WTC11 (cell line): Measurements from ENCODE around the gene RSL1D1. TPM values are rescaled to one million over a fixed set of nuclear protein-coding genes. Genes with fewer than 3 reads are reported as not detected.

Source experiments
- ATAC-seq: fragments of 200-7000 bp; cut with Tn5 transposase; 2 replicates; pipeline ENCODE4 v1.10.0; 2021; ENCODE audit warnings: mild to moderate bottlenecking, moderate library complexity
- Bru-seq: library from RNA; stranded (reverse); fragments of 400-500 nt; gene quantifications from one replicate; lab custom pipeline; 2021; lab: Mats Ljungman, UMichigan
- CTCF ChIA-PET: fragments of 300-600 bp; sonication (Branson Sonifier 250); formaldehyde crosslinking; loops from one replicate; lab custom pipeline; 2021; ENCODE audit warnings: antibody characterized with exemption; lab: Charles Lee
- POLR2A ChIA-PET: fragments of 350-600 bp; sonication (Branson Sonifier 250); formaldehyde crosslinking; loops from one replicate; lab custom pipeline; 2021; ENCODE audit warnings: antibody characterized with exemption; lab: Charles Lee
- DNase-seq: peaks from one replicate; pipeline ENCODE4 v3.0.0; 2021; ENCODE audit warnings: low spot score
- H3K27ac Mint-ChIP-seq: 2 replicates; pipeline ENCODE4 v1.8.0; 2021; ENCODE audit warnings: mixed read lengths
- H3K27me3 Mint-ChIP-seq: 2 replicates; pipeline ENCODE4 v1.8.0; 2021; ENCODE audit warnings: low read depth, mild to moderate bottlenecking, moderate library complexity, mixed read lengths
- H3K36me3 Mint-ChIP-seq: 2 replicates; pipeline ENCODE4 v1.8.0; 2021; ENCODE audit warnings: mixed read lengths
- H3K4me1 Mint-ChIP-seq: 2 replicates; pipeline ENCODE4 v1.8.0; 2022; ENCODE audit warnings: mixed read lengths
- H3K4me3 Mint-ChIP-seq: 2 replicates; pipeline ENCODE4 v1.8.0; 2021; ENCODE audit warnings: mild to moderate bottlenecking, moderate library complexity, mixed read lengths
- H3K9me3 Mint-ChIP-seq: 2 replicates; pipeline ENCODE4 v1.8.0; 2021; ENCODE audit warnings: mixed read lengths
- CREM ChIP-seq: sonication (generic); formaldehyde crosslinking; IDR thresholded peaks from 2 replicates; pipeline ENCODE4 v1.8.1; 2022; ENCODE audit warnings: mild to moderate bottlenecking, missing genetic modification reagents, moderate library complexity
- ELF4 ChIP-seq: sonication (generic); formaldehyde crosslinking; IDR thresholded peaks from 2 replicates; pipeline ENCODE4 v1.8.1; 2022; ENCODE audit warnings: low read depth, mild to moderate bottlenecking, moderate library complexity, missing genetic modification reagents
- FOXK1 ChIP-seq: sonication (generic); formaldehyde crosslinking; IDR thresholded peaks from 2 replicates; pipeline ENCODE4 v1.8.0; 2022; ENCODE audit warnings: mild to moderate bottlenecking, moderate library complexity, missing genetic modification reagents
- GABPB1 ChIP-seq: sonication (generic); formaldehyde crosslinking; IDR thresholded peaks from 2 replicates; pipeline ENCODE4 v1.8.1; 2023; ENCODE audit warnings: mild to moderate bottlenecking, missing genetic modification reagents
- MYBL2 ChIP-seq: sonication (generic); formaldehyde crosslinking; IDR thresholded peaks from 2 replicates; pipeline ENCODE4 v1.8.1; 2023; ENCODE audit warnings: mild to moderate bottlenecking, moderate library complexity, missing genetic modification reagents
- NFE2L1 ChIP-seq: sonication (generic); formaldehyde crosslinking; IDR thresholded peaks from 2 replicates; pipeline ENCODE4 v1.8.1; 2023; ENCODE audit warnings: missing genetic modification reagents
- TEAD1 ChIP-seq: sonication (generic); formaldehyde crosslinking; IDR thresholded peaks from 2 replicates; pipeline ENCODE4 v1.8.0; 2022; ENCODE audit warnings: mild to moderate bottlenecking, missing genetic modification reagents
- ZBTB43 ChIP-seq: sonication (generic); formaldehyde crosslinking; IDR thresholded peaks from 2 replicates; pipeline ENCODE4 v1.8.1; 2023; ENCODE audit warnings: mild to moderate bottlenecking, missing genetic modification reagents
- ZNF121 ChIP-seq: sonication (generic); formaldehyde crosslinking; IDR thresholded peaks from 2 replicates; pipeline ENCODE4 v1.8.0; 2023; ENCODE audit warnings: missing genetic modification reagents
- long read RNA-seq, 3 experiments: library from RNA in 1 of 3; library from capped mRNA in 1 of 3; library from polyadenylated mRNA in 1 of 3; unstranded in 2 of 3; stranded (forward) in 1 of 3; transcript quantifications; one replicate each; pipeline ENCODE4 v2.0.0, GENCODE V29; 2021
- total RNA-seq: library from RNA; stranded (reverse); gene quantifications from 3 replicates; pipeline ENCODE4 v1.2.3, GENCODE V29; 2021
- TF ChIP-seq, protein P1 (sequence below): sonication (generic); formaldehyde crosslinking; IDR thresholded peaks from 2 replicates; pipeline ENCODE4 v1.8.0; 2022; ENCODE audit warnings: mild to moderate bottlenecking, missing genetic modification reagents
- TF ChIP-seq, protein P2 (sequence below): sonication (generic); formaldehyde crosslinking; IDR thresholded peaks from 2 replicates; pipeline ENCODE4 v1.8.1; 2022; ENCODE audit warnings: missing genetic modification reagents, borderline replicate concordance
- TF ChIP-seq, protein P3 (sequence below): sonication (generic); formaldehyde crosslinking; IDR thresholded peaks from 2 replicates; pipeline ENCODE4 v1.8.0; 2022; ENCODE audit warnings: mild to moderate bottlenecking, missing genetic modification reagents
- TF ChIP-seq, protein P4 (sequence below): sonication (generic); formaldehyde crosslinking; IDR thresholded peaks from 2 replicates; pipeline ENCODE4 v1.8.0; 2023; ENCODE audit warnings: mild to moderate bottlenecking, missing genetic modification reagents
- TF ChIP-seq, protein P5 (sequence below): sonication (generic); formaldehyde crosslinking; IDR thresholded peaks from 2 replicates; pipeline ENCODE4 v1.8.0; 2022; ENCODE audit warnings: mild to moderate bottlenecking, missing genetic modification reagents
- TF ChIP-seq, protein P6 (sequence below): sonication (generic); formaldehyde crosslinking; IDR thresholded peaks from 2 replicates; pipeline ENCODE4 v1.8.0; 2023; ENCODE audit warnings: missing genetic modification reagents, mild to moderate bottlenecking, borderline replicate concordance

The RSL1D1 gene
- total RNA-seq (203 to 227 TPM (median 216 TPM) in 3 replicates), Bru-seq, nascent RNA (percentile 98 among the genes with signal in this experiment)
- long read RNA-seq, experiment 1, full-length matches to known transcripts, result 1,060 of 1,183 reads
- long read RNA-seq, experiment 1, partial matches to known transcripts, result 26 of 1,183 reads
- long read RNA-seq, experiment 1, other reads (novel, unspliced or antisense), result 97 of 1,183 reads
- long read RNA-seq, experiment 2, full-length matches to known transcripts, result 114 of 235 reads
- long read RNA-seq, experiment 2, partial matches to known transcripts, result 56 of 235 reads
- long read RNA-seq, experiment 2, other reads (novel, unspliced or antisense), result 65 of 235 reads
- long read RNA-seq, experiment 3, full-length matches to known transcripts, result 834 of 1,000 reads
- long read RNA-seq, experiment 3, partial matches to known transcripts, result 60 of 1,000 reads
- long read RNA-seq, experiment 3, other reads (novel, unspliced or antisense), result 106 of 1,000 reads

DNA sequence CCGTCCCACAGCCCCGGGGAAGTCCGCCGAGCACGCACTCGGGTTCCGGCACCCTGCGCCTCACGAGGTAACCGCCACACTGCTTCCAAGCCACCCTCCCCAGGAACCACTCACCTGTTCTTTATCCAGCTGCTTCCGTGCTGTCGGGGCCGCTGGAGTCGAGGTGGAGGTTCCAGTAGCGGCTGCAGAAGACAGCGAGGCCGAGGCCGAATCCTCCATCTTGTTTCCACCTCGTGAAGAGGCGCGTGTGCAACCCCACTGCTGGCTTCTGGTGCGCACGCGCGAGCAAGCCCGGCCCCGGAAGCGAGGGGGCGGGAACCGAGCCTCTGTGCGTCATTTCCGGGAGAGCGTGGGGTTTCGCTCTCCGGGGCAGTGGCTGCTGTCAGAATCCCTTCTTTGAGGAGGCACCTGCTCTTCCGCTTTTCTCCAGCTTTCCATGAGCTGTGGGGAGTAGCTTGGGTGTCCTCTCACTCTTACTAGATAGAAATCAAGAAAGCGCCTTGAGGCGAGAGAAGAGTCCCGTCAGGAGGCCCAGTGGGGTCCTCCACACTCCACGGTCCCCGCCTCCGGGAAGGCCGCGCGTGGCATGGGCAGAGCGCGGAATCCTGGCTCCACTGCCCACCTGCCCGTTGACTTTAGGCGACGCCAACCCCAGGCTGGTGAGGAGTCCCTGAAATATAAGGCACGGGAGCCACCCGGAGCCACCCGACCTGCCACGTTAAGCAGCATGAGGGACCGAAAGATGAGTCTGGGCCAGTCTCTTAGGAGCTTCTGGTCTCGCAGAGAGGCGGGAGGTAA is at the start of gene RSL1D1:
Gene RSL1D1, minus strand, starts transcription at position 249 of the 798 bp plus-strand sequence. Its CDS starts 30 bp downstream, at position 219.
- no peaks in the 10 kb centered on the region for H3K9me3 Mint-ChIP-seq
- peak within 1 kb of the TSS; percentile 97 for H3K4me3 Mint-ChIP-seq
- POLR2A ChIA-PET, result interaction anchor here (0.6 to 1.4 kb wide), 3 partner anchors 54 to 357 kb away, joined by 3 to 5 read pairs (median 4); partner anchors contain the start of genes GSPT1 and ZC3H7A
- DNase-seq (peak; percentile 89), ATAC-seq (peak; percentile 86)
- peak within 1 kb of the TSS; percentile 96 for H3K27ac Mint-ChIP-seq
- H3K27me3 Mint-ChIP-seq, result no peaks in the 10 kb centered on the region
- peaks cover 14% of the 10 kb centered on the region for H3K4me1 Mint-ChIP-seq
- CTCF ChIA-PET, result interaction anchor here (1.0 to 2.3 kb wide), 2 partner anchors 54 to 216 kb away, joined by 4 to 6 read pairs; partner anchors contain the start of gene ZC3H7A
- H3K36me3 Mint-ChIP-seq, result peaks cover 33% of the 10 kb centered on the region
- TF ChIP-seq MYBL2 (CRISPR knock-in tag) (no peak), GABPB1 (CRISPR knock-in tag) (peak; percentile 89), ELF4 (CRISPR knock-in tag) (no peak), ZBTB43 (peak; percentile 69; the same call in 1 of the 2 replicates), FOXK1 (CRISPR knock-in tag) (peak; percentile 54; the same call in 1 of the 2 replicates), CREM (CRISPR knock-in tag) (peak; percentile 91), ZNF121 (no peak), TEAD1 (CRISPR knock-in tag) (peak; percentile 63; the same call in 1 of the 2 replicates), NFE2L1 (CRISPR knock-in tag) (peak; percentile 36; the same call in 1 of the 2 replicates)
- TF ChIP-seq, protein P1, sequence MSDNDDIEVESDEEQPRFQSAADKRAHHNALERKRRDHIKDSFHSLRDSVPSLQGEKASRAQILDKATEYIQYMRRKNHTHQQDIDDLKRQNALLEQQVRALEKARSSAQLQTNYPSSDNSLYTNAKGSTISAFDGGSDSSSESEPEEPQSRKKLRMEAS, result peak; percentile 98
- TF ChIP-seq, protein P2, sequence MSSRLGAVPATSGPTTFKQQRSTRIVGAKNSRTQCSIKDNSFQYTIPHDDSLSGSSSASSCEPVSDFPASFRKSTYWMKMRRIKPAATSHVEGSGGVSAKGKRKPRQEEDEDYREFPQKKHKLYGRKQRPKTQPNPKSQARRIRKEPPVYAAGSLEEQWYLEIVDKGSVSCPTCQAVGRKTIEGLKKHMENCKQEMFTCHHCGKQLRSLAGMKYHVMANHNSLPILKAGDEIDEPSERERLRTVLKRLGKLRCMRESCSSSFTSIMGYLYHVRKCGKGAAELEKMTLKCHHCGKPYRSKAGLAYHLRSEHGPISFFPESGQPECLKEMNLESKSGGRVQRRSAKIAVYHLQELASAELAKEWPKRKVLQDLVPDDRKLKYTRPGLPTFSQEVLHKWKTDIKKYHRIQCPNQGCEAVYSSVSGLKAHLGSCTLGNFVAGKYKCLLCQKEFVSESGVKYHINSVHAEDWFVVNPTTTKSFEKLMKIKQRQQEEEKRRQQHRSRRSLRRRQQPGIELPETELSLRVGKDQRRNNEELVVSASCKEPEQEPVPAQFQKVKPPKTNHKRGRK, result no peak
- TF ChIP-seq, protein P3, sequence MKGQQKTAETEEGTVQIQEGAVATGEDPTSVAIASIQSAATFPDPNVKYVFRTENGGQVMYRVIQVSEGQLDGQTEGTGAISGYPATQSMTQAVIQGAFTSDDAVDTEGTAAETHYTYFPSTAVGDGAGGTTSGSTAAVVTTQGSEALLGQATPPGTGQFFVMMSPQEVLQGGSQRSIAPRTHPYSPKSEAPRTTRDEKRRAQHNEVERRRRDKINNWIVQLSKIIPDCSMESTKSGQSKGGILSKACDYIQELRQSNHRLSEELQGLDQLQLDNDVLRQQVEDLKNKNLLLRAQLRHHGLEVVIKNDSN, result peak; percentile 10; the same call in 1 of the 2 replicates
- TF ChIP-seq, protein P4, sequence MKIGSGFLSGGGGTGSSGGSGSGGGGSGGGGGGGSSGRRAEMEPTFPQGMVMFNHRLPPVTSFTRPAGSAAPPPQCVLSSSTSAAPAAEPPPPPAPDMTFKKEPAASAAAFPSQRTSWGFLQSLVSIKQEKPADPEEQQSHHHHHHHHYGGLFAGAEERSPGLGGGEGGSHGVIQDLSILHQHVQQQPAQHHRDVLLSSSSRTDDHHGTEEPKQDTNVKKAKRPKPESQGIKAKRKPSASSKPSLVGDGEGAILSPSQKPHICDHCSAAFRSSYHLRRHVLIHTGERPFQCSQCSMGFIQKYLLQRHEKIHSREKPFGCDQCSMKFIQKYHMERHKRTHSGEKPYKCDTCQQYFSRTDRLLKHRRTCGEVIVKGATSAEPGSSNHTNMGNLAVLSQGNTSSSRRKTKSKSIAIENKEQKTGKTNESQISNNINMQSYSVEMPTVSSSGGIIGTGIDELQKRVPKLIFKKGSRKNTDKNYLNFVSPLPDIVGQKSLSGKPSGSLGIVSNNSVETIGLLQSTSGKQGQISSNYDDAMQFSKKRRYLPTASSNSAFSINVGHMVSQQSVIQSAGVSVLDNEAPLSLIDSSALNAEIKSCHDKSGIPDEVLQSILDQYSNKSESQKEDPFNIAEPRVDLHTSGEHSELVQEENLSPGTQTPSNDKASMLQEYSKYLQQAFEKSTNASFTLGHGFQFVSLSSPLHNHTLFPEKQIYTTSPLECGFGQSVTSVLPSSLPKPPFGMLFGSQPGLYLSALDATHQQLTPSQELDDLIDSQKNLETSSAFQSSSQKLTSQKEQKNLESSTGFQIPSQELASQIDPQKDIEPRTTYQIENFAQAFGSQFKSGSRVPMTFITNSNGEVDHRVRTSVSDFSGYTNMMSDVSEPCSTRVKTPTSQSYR, result 0 out of 2 replicates have a peak, but pooled peaks have one; percentile 37
- TF ChIP-seq, protein P5, sequence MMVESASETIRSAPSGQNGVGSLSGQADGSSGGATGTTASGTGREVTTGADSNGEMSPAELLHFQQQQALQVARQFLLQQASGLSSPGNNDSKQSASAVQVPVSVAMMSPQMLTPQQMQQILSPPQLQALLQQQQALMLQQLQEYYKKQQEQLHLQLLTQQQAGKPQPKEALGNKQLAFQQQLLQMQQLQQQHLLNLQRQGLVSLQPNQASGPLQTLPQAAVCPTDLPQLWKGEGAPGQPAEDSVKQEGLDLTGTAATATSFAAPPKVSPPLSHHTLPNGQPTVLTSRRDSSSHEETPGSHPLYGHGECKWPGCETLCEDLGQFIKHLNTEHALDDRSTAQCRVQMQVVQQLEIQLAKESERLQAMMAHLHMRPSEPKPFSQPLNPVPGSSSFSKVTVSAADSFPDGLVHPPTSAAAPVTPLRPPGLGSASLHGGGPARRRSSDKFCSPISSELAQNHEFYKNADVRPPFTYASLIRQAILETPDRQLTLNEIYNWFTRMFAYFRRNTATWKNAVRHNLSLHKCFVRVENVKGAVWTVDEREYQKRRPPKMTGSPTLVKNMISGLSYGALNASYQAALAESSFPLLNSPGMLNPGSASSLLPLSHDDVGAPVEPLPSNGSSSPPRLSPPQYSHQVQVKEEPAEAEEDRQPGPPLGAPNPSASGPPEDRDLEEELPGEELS (CRISPR knock-in tag), result 0 out of 2 replicates have a peak, but pooled peaks have one; percentile 16
- TF ChIP-seq, protein P6, sequence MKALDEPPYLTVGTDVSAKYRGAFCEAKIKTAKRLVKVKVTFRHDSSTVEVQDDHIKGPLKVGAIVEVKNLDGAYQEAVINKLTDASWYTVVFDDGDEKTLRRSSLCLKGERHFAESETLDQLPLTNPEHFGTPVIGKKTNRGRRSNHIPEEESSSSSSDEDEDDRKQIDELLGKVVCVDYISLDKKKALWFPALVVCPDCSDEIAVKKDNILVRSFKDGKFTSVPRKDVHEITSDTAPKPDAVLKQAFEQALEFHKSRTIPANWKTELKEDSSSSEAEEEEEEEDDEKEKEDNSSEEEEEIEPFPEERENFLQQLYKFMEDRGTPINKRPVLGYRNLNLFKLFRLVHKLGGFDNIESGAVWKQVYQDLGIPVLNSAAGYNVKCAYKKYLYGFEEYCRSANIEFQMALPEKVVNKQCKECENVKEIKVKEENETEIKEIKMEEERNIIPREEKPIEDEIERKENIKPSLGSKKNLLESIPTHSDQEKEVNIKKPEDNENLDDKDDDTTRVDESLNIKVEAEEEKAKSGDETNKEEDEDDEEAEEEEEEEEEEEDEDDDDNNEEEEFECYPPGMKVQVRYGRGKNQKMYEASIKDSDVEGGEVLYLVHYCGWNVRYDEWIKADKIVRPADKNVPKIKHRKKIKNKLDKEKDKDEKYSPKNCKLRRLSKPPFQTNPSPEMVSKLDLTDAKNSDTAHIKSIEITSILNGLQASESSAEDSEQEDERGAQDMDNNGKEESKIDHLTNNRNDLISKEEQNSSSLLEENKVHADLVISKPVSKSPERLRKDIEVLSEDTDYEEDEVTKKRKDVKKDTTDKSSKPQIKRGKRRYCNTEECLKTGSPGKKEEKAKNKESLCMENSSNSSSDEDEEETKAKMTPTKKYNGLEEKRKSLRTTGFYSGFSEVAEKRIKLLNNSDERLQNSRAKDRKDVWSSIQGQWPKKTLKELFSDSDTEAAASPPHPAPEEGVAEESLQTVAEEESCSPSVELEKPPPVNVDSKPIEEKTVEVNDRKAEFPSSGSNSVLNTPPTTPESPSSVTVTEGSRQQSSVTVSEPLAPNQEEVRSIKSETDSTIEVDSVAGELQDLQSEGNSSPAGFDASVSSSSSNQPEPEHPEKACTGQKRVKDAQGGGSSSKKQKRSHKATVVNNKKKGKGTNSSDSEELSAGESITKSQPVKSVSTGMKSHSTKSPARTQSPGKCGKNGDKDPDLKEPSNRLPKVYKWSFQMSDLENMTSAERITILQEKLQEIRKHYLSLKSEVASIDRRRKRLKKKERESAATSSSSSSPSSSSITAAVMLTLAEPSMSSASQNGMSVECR (CRISPR knock-in tag), result peak; percentile 70; the same call in 1 of the 2 replicates
